ENCODE data around the gene TDRD7. TPM values are rescaled to one million over a fixed set of nuclear protein-coding genes. Genes with fewer than 3 reads are reported as not detected.

Gene TDRD7
- total RNA-seq: 11.8 and 12.3 TPM in 2 replicates

GRCh38 chr9:97411789-97412625 is at the start of gene TDRD7:
TDRD7 (plus strand) TSS chr9:97412096; CDS start chr9:97428466, 16,370 bp downstream.

GRCh38 chr9:97501177-97501971 is 89.5 kb downstream of the TDRD7 start, which contains the start of gene TMOD1:
TMOD1 (plus strand) TSS chr9:97501666; CDS start chr9:97524189, 22,523 bp downstream.

Small RNA genes lying within 50 kb of the gene (small RNA-seq; reads per million reads assigned to genes)
- gene MIR1302-8: not detected

Other genes starting within 250 kb of the TDRD7 start
- gene CCDC180, start 104.4 kb upstream of the TDRD7 start, total RNA-seq: 3.6 and 5.7 TPM in 2 replicates
- not detected in 2 replicates for gene TMOD1, start 89.6 kb downstream of the TDRD7 start, total RNA-seq
- gene TSTD2, start 221.3 kb downstream of the TDRD7 start, total RNA-seq: 16.3 and 21.1 TPM in 2 replicates
- gene NCBP1, start 221.7 kb downstream of the TDRD7 start, total RNA-seq: 30.2 and 37.6 TPM in 2 replicates